ENCODE data around the gene REPIN1.
A peak's percentile ranks its signal among the peaks of the same experiment; 100 is the strongest.

The REPIN1 gene

DNA sequence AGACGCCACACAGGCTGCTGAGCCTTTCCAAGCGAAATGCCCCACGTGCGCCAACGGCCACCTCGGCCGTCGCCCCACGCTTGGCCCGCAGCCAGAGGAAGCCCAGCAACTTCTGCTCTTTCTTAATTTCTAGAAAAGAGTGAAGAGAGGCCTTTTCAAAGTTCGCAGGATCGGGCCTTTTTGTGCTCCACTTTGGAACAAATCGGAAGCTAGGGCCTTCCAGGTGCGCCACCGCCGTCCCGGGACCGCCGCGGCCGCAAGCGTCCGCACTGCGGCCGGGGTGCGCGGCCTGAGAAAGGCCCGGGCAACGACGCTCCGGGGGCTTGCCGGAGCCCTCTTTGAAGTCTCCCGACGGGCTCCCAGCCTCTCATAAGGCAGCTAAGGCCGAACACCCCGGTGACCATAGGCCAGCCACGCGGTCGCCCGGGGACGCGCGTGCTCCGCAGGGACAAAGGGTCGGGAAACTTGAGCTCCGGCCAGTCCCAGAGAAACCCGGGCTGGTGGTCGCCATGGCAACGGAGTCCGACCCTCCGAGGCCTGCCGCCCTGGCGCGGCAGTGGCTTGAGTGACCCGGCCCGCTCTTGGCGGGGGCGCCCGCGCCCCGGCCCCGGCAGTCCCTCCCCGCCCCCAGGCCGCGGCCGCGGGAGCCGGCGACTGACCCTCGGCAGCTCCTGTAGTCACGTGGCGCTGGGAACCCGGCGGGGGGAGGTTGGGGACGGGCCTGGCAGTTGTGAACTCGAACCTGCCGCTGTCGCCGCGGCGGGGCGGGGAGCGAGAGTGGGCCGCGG is at the start of gene REPIN1:
TSS of gene REPIN1 (plus strand) at position 727 of the 788 bp plus-strand sequence. CDS start 890 bp downstream, outside the sequence.
- TF ChIP-seq POLR2AphosphoS5 (IDR thresholded peaks at IDR 0.05; ENCODE audit: borderline replicate concordance, low read depth, low read length) (peak; percentile 59; the same call in 1 of the 2 replicates), EZH2 (IDR thresholded peaks at IDR 0.05) (no peak)
- H3K36me3 ChIP-seq (ENCODE audit: insufficient read depth, low read length), result no peaks in the 10 kb centered on the region
- no peak for DNase-seq (ENCODE audit: low read depth, low spot score)
- peak within 1 kb of the TSS; percentile 83 for H3K9ac ChIP-seq (ENCODE audit: insufficient read length)
- peak within 1 kb of the TSS; percentile 81 for H3K4me3 ChIP-seq
- no peak within 1 kb of the TSS for H3K27ac ChIP-seq
- H3K9me3 ChIP-seq (ENCODE audit: low read depth, low read length), result no peaks in the 10 kb centered on the region

GRCh38 chr7:150321788-150322113 is 46.9 kb upstream of the REPIN1 start:
- Histone ChIP-seq H3K4me3 (peak overlapping the region; percentile 89), H3K9me3 (ENCODE audit: low read depth, low read length) (no peaks in the 10 kb centered on the region), H3K27ac (no peak overlapping the region), H3K9ac (ENCODE audit: insufficient read length) (no peak overlapping the region), H3K36me3 (ENCODE audit: insufficient read depth, low read length) (peaks cover 19% of the 10 kb centered on the region)
- TF ChIP-seq FOXP2 (optimal IDR thresholded peaks at IDR 0.05; ENCODE audit: control extremely low read depth, extremely low read length, insufficient read depth) (no peak), POLR2AphosphoS5 (IDR thresholded peaks at IDR 0.05; ENCODE audit: borderline replicate concordance, low read depth, low read length) (no peak), EZH2 (IDR thresholded peaks at IDR 0.05) (no peak)
- DNase-seq (ENCODE audit: low read depth, low spot score), result no peak

DNA sequence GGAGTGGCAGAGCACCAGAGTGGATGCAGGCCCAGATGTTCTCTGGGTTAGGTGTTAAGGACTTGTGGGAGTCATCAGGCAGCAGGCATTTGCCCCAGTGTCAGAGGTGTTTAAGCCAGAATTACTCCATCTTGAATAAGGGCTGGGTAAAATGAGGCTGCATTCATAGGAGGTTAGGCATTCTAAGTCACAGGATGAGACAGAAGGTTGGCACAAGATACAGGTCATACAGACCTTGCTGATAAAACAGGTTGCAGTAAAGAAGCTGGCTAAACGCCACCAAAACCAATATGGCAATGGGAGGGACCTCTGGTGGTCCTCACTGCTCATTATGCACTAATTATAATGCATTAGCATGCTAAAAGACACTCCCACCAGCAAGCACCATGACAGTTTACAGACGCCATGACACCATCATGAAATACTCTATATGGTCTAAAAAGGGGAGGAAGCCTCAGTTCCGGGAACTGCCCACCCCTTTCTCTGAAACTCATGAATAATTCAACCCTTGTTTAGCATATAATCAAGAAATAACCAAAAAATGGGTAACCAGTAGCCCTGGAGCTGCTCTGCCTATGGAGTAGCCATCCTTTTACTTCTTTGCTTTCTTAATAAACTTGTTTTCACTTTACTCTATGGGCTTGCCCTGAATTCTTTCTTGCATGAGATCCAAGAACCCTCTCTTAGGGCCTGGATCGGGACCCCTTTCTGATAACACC is 46.3 kb upstream of the REPIN1 start:
- TF ChIP-seq FOXP2 (optimal IDR thresholded peaks at IDR 0.05; ENCODE audit: control extremely low read depth, extremely low read length, insufficient read depth) (no peak), EZH2 (IDR thresholded peaks at IDR 0.05) (no peak), POLR2AphosphoS5 (IDR thresholded peaks at IDR 0.05; ENCODE audit: borderline replicate concordance, low read depth, low read length) (no peak)
- no peaks in the 10 kb centered on the region for H3K9me3 ChIP-seq (ENCODE audit: low read depth, low read length)
- H3K4me3 ChIP-seq, result peak overlapping the region; percentile 89
- peak overlapping the region; percentile 88 for H3K9ac ChIP-seq (ENCODE audit: insufficient read length)
- H3K36me3 ChIP-seq (ENCODE audit: insufficient read depth, low read length), result peaks cover 24% of the 10 kb centered on the region
- peak overlapping the region; percentile 26; the same call in 1 of the 2 replicates for H3K27ac ChIP-seq
- DNase-seq (ENCODE audit: low read depth, low spot score), result no peak

DNA sequence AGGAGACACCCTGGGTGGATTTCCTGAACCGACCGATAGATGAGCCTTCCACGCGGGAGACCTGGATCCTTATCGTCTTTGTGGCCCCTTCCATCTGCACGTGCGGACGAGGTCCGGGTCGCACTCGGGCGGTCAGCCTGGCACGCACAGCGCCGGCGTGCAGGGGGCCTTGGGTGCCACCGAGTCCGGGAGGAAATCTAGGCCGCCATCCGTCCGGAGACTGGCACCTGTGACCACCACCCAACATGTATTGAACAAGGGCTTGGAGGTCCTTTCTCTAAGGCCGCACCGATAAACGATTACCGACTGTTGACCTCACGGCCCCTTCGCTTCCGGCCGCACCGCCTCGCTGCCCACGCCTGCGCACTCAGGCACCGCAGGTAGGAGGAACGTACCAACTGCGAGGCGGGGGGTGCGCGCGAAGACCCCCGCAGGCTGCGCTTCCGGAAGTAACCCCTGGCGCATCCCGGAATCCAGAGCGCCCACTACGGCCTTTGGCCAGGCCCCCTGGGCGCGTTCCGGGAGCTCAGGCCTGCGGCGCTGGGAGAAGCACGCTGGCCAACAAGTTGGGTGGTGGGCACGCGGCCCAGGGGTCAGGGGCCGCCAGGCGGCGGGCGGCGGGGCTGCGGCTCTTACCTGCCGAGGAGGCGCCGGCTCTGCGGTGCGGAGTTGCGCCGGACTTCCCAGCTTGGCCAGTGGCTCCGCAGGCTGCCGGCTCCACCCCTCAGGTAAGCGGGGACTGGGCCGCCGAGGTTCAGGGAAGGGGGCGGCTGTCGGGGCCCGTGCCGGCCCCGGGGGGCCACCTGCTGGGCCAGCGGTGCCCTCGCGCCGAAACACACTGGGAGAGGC is 45.6 kb upstream of the REPIN1 start, which contains the start of the genes ACTR3C and LRRC61:
TSS of gene ACTR3C (minus strand) at position 713 of the 849 bp plus-strand sequence. CDS start 28,249 bp downstream, outside the sequence.
TSS of gene LRRC61 (plus strand) at position 523 of the 849 bp plus-strand sequence. CDS start 13,507 bp downstream, outside the sequence.
- peak within 1 kb of the TSS; percentile 89 for H3K4me3 ChIP-seq
- peak within 1 kb of the TSS; percentile 88 for H3K9ac ChIP-seq (ENCODE audit: insufficient read length)
- H3K9me3 ChIP-seq (ENCODE audit: low read depth, low read length), result no peaks in the 10 kb centered on the region
- DNase-seq (ENCODE audit: low read depth, low spot score), result no peak
- H3K27ac ChIP-seq, result peak within 1 kb of the TSS; percentile 26
- TF ChIP-seq EZH2 (IDR thresholded peaks at IDR 0.05) (no peak), FOXP2 (optimal IDR thresholded peaks at IDR 0.05; ENCODE audit: control extremely low read depth, extremely low read length, insufficient read depth) (no peak), POLR2AphosphoS5 (IDR thresholded peaks at IDR 0.05; ENCODE audit: borderline replicate concordance, low read depth, low read length) (peak; percentile 90)
- H3K36me3 ChIP-seq (ENCODE audit: insufficient read depth, low read length), result peaks cover 32% of the 10 kb centered on the region

GRCh38 chr7:150323682-150324372 is 44.8 kb upstream of the REPIN1 start:
- peaks cover 40% of the 10 kb centered on the region for H3K36me3 ChIP-seq (ENCODE audit: insufficient read depth, low read length)
- TF ChIP-seq POLR2AphosphoS5 (IDR thresholded peaks at IDR 0.05; ENCODE audit: borderline replicate concordance, low read depth, low read length), result no peak
- TF ChIP-seq EZH2 (IDR thresholded peaks at IDR 0.05), result no peak
- TF ChIP-seq FOXP2 (optimal IDR thresholded peaks at IDR 0.05; ENCODE audit: control extremely low read depth, extremely low read length, insufficient read depth), result no peak
- peak overlapping the region; percentile 88 for H3K9ac ChIP-seq (ENCODE audit: insufficient read length)
- H3K4me3 ChIP-seq, result peak overlapping the region; percentile 89
- DNase-seq (ENCODE audit: low read depth, low spot score), result no peak
- H3K27ac ChIP-seq, result peak overlapping the region; percentile 10; the same call in 1 of the 2 replicates
- no peaks in the 10 kb centered on the region for H3K9me3 ChIP-seq (ENCODE audit: low read depth, low read length)

DNA sequence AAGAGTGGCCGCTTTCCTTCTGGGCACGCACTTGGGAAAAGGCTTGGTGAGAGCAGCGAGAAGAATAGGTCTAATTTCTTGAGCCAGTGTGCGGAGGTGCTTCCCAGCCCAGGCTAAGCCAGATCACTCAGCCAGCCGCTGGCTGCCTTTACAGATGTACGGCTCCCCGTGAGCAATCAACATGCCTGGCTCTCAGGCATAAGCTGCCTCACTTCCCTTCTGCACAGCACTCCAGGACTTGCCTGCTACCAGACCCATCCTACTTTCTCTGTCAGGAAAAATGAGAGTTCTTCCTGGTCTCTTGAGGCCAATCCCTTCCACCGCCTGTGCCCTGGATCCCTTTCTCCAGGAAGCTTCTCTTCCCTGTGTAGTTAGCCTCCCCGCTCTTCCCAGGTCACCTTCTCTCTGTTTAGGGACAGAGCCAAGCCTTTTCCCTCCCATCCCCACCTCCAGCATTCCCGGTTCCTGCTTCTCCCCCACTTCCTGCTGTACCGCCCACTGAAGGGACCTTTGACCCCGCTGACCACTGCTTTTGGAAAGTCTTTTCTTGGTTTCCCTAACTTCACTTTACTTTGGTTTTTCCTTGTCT is 44.2 kb upstream of the REPIN1 start:
- DNase-seq (ENCODE audit: low read depth, low spot score), result no peak
- no peaks in the 10 kb centered on the region for H3K9me3 ChIP-seq (ENCODE audit: low read depth, low read length)
- peak overlapping the region; percentile 88 for H3K9ac ChIP-seq (ENCODE audit: insufficient read length)
- TF ChIP-seq EZH2 (IDR thresholded peaks at IDR 0.05) (no peak), POLR2AphosphoS5 (IDR thresholded peaks at IDR 0.05; ENCODE audit: borderline replicate concordance, low read depth, low read length) (no peak), FOXP2 (optimal IDR thresholded peaks at IDR 0.05; ENCODE audit: control extremely low read depth, extremely low read length, insufficient read depth) (no peak)
- H3K4me3 ChIP-seq, result peak overlapping the region; percentile 89
- H3K27ac ChIP-seq, result no peak overlapping the region
- peaks cover 46% of the 10 kb centered on the region for H3K36me3 ChIP-seq (ENCODE audit: insufficient read depth, low read length)

- Histone ChIP-seq H3K4me3 (no peak overlapping the region), H3K27ac (no peak overlapping the region), H3K36me3 (ENCODE audit: insufficient read depth, low read length) (peaks cover 53% of the 10 kb centered on the region), H3K9me3 (ENCODE audit: low read depth, low read length) (no peaks in the 10 kb centered on the region), H3K9ac (ENCODE audit: insufficient read length) (no peak overlapping the region)
- TF ChIP-seq EZH2 (IDR thresholded peaks at IDR 0.05) (no peak), FOXP2 (optimal IDR thresholded peaks at IDR 0.05; ENCODE audit: control extremely low read depth, extremely low read length, insufficient read depth) (no peak), POLR2AphosphoS5 (IDR thresholded peaks at IDR 0.05; ENCODE audit: borderline replicate concordance, low read depth, low read length) (no peak)
- no peak for DNase-seq (ENCODE audit: low read depth, low spot score)
These were observed 43.5 kb upstream of the REPIN1 start for GRCh38 chr7:150325110-150325611.

Data from SK-N-MC (cell line).